Activated CD4-positive, alpha-beta T cell treated with anti-CD3 and anti-CD28 coated beads, Interleukin-2, amount 50 U/mL, for 48 hours (primary cell): ENCODE data around the gene TTLL5.
A peak's percentile ranks its signal among the peaks of the same experiment; 100 is the strongest.

Source experiments
- DNase-seq, 2 experiments: peaks; one replicate each; pipeline ENCODE4 v3.0.0-alpha.2; 2020

Gene TTLL5, protein sequence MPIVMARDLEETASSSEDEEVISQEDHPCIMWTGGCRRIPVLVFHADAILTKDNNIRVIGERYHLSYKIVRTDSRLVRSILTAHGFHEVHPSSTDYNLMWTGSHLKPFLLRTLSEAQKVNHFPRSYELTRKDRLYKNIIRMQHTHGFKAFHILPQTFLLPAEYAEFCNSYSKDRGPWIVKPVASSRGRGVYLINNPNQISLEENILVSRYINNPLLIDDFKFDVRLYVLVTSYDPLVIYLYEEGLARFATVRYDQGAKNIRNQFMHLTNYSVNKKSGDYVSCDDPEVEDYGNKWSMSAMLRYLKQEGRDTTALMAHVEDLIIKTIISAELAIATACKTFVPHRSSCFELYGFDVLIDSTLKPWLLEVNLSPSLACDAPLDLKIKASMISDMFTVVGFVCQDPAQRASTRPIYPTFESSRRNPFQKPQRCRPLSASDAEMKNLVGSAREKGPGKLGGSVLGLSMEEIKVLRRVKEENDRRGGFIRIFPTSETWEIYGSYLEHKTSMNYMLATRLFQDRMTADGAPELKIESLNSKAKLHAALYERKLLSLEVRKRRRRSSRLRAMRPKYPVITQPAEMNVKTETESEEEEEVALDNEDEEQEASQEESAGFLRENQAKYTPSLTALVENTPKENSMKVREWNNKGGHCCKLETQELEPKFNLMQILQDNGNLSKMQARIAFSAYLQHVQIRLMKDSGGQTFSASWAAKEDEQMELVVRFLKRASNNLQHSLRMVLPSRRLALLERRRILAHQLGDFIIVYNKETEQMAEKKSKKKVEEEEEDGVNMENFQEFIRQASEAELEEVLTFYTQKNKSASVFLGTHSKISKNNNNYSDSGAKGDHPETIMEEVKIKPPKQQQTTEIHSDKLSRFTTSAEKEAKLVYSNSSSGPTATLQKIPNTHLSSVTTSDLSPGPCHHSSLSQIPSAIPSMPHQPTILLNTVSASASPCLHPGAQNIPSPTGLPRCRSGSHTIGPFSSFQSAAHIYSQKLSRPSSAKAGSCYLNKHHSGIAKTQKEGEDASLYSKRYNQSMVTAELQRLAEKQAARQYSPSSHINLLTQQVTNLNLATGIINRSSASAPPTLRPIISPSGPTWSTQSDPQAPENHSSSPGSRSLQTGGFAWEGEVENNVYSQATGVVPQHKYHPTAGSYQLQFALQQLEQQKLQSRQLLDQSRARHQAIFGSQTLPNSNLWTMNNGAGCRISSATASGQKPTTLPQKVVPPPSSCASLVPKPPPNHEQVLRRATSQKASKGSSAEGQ (N-terminal part only)

DNA sequence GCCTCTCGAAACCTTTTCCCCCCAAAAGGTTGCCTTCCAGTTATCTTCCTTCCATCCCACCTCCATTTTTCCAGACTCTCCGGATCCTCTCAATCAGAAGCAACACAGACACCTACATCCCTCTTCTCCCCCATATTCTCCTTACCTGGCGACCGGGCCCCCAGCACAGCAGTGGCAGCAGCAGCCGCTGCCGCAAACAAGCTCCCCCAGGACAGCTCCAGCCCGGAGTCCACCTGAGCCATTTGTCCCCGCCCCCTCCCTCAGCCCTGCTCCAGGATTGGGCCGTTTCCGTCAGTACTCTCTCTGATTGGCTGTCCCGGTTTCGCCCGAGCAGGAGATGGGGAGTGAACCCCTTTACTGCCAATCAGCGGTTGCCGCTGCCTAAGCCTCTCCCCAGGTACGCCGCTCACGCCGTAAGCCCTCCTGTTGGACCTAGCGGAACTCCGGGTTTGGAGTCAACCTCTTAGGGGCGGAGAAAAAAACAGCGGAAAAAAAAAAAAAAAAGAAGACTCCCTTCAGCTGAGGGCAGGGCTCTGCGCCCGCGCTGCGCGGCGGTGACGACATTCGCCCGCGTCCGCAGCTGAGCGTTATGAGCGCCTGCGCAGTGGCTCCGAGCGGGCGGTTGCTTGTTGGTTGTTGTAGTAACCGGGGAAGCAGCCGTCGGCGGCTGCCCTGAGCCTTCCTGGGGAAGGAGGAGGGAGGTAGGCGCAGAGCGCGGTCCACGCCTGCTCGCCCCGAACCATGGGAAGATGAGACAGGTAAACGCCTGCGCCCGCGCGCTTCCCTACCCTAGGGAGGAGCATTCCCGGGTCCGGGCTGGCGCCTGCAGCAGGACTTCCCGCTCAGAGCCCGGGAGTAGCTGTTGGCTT is at the start of gene TTLL5, which contains the start of gene ERG28:
Gene TTLL5 (plus strand): TSS at position 617 of the 869 bp plus-strand sequence. CDS start 1,904 bp downstream, outside the sequence.
Gene ERG28 (minus strand): TSS at position 247 of the 869 bp plus-strand sequence. CDS start 3,374 bp downstream, outside the sequence.
- peak; percentile 95 to 96 for DNase-seq

- DNase-seq, result no peak
Observed at GRCh38 chr14:75612157-75612556, 48.9 kb upstream of the TTLL5 start.

GRCh38 chr14:75614179-75614578 is 46.9 kb upstream of the TTLL5 start:
- DNase-seq, result no peak

DNA sequence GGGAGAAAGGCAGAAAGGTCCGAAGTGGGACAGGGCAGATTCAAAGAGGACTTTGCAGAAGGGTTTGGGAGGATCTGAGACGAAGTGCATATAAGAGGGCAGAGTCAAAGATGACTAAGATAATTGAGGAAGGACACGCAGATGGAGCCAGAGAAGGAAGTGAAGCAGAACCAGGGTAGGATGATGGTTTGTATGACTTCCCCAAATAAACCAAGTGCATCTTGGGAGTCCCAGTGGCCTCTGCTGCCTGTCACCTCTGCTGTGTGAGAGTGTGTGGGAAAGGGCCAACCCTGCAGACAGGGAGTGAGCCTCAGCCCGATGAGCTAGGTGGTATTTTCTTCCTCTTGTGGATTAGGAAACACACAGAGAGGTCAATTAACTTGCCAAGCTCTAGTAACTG is 45.8 kb upstream of the TTLL5 start:
- DNase-seq, result no peak

DNA sequence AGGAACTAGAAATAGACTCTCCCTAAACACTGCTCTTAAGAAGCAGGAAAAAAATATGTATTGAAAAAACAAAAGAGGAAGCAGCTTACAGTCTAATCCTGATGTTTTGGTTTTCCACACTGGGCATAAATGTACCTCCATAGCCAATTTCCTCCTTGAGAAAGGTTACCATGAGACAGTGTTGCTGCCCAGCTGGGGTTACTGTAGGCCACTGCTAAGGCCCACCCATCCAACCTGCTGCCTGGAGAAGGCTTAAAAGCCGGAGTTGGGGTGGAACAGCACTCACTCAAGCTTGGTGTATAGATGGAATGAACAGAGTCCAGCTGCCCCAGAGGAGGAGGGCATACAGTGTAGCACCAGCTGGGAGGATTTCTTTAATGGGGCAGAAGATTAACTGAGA is 41.5 kb upstream of the TTLL5 start:
- DNase-seq, result no peak

DNA sequence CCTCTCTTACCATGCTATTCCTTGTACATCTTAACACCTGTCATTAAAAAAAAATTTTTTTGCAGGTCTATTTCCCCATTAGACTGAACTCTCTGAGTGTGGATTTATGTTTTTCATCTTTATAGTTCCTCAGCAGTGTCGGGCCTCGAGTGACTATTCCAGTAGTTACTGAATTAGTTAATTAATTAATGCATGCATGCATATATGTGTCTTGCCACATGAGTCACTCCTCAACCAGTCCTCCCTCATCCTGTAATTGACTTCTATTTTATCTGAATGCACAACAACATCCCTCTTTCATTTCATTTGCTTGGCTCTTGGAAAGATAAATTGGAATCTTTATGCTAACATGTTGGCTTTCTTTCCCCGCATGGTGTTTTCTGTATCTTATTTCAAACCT is 36.0 kb upstream of the TTLL5 start:
- no peak for DNase-seq

GRCh38 chr14:75626396-75626795 is 34.6 kb upstream of the TTLL5 start:
- no peak for DNase-seq

DNA sequence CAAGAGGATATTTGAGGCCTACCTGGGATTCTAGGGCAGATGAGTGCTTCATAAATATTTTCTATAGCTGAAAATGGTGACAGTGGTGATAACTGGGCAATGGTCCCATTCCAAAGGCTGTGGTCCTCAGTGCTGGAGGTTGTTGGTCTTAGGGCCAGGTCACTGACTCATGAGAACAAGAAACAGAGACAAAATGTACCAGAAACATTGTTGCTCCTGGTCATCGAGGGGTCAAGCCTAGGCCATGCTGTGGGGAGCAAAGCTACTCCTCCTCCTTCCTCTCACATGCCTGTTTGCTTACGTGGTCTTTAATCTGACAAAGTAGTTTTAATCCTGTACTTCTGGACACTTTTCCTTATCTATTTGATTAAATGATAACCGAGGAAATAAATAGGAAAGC is 34.2 kb upstream of the TTLL5 start:
- DNase-seq, result no peak

GRCh38 chr14:75627406-75627805 is 33.6 kb upstream of the TTLL5 start:
- no peak for DNase-seq

DNA sequence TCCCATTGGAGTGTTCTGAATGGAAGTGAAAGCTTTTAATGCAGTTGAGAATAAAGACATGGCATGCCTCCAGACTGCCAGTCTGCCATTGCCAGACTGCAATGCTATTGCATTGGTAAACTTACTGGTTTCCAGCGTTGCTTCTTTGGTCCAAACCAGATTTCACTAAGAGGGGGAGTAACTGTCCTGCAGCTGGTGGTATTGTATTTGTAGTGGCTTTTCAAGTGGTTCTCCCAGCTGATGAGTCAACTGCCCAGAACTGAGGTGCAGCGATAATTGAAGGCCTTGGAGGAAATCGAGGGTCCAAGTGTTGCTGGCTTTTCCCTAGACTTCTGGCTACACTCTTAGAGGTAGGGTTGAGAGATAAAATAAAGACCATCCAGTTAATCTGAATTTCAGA is 32.2 kb upstream of the TTLL5 start:
- no peak for DNase-seq

DNA sequence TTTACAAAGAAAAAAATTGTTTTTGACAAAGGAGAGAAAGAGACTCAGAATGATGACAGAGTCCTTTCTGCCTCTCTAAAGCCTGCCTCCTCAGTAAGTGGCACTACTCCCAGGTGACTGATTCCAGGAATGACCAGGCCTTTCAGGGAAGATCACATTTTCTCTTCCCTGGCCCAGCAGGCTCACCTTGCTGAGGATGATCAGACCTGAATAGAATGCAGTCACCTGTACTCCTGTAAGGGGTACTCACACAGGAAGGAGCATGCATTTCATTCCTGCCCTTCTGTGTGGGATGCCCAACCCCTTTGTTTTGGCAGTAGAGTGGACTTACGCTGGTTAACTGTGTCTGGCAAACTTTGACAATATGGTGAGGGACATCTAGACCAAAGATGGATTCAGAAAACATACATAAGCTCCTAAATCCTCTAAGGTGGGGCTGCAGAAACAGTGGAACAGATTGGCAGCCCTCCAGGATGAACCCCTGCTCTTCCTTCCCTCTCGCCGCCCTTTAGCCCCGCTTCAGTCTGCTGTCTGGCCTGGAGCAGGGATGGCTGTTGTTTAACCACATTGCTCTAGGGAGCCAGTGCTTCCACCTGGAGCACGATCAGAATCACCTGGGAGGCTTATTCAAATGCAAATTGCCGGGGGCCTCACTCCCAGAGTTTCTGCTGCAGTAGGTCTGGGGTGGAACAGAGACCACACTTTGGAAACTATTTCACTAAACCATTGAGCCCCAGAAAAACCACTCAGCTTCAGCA is 30.2 kb upstream of the TTLL5 start:
- no peak for DNase-seq

DNA sequence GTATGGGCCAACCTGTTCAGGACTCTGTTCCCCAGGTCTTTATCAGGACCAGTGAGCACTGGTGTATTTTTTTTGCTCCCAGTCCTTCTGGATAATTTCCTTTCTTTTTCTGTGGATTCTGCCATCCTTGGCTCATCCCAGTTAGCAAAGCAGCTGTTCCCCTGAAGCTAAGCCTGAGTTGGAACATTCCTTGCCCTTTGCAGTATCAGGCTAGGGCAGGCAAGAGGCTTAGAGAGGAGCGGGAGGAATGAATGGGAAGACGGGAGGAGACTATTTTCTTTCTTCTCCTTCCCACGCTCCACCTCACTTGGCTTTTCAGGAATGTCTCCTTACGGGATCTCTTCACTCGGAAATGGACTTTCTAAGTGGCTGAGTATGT is 29.6 kb upstream of the TTLL5 start:
- DNase-seq, result no peak

- no peak for DNase-seq
Observed at GRCh38 chr14:75634848-75635247, 26.2 kb upstream of the TTLL5 start.

DNA sequence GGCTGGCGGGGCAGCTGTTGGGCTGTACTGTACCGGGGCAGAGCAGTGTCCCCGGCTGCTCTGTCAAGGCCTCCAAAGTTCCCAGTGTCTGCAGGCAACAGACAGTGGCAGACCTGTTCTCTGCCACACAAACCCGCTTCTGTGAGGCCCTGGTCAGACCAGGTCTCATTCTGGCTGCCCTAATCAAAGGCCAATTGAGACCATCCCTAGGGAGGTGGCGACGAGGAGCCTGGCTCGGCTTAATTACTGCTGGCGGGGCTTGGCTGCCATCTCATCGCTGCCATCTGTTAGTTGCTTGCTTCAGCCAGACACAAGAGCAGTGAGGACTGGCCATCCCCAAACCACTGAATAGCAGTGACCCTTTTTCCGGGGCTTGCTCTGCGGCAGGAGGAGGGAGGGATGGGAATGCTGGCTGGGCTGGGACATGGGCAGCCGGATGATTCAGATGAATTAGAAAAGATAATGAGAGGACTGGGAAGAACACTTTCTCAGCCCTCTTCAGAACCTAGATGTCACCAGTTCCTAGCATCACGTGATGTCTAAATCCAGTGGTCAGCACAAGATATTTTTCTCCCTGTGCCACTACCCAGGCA is 24.9 kb upstream of the TTLL5 start:
- DNase-seq, result no peak

DNA sequence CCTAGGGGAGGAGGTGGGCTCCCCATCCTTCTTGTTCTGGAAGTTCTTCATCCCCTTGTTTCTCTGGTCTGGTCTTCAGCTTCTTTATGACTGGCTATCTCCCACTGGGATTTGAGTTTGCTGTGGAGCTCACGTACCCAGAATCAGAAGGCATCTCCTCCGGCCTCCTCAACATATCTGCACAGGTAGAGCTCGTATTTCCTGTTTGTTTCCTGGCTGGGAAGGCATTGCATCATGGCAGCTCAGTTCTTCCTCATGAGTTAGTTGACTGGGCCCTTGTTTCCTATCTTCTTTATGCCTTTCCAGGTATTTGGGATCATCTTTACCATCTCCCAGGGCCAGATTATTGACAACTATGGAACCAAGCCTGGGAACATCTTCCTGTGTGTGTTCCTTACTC is 20.2 kb upstream of the TTLL5 start:
- DNase-seq, result no peak

GRCh38 chr14:75643985-75644384 is 17.1 kb upstream of the TTLL5 start:
- DNase-seq, result no peak

- DNase-seq, result no peak
Observed at GRCh38 chr14:75645056-75645455, 16.0 kb upstream of the TTLL5 start.

GRCh38 chr14:75646762-75647161 is 14.3 kb upstream of the TTLL5 start:
- no peak for DNase-seq

- DNase-seq, result no peak
Observed at GRCh38 chr14:75647640-75648039, 13.4 kb upstream of the TTLL5 start.

DNA sequence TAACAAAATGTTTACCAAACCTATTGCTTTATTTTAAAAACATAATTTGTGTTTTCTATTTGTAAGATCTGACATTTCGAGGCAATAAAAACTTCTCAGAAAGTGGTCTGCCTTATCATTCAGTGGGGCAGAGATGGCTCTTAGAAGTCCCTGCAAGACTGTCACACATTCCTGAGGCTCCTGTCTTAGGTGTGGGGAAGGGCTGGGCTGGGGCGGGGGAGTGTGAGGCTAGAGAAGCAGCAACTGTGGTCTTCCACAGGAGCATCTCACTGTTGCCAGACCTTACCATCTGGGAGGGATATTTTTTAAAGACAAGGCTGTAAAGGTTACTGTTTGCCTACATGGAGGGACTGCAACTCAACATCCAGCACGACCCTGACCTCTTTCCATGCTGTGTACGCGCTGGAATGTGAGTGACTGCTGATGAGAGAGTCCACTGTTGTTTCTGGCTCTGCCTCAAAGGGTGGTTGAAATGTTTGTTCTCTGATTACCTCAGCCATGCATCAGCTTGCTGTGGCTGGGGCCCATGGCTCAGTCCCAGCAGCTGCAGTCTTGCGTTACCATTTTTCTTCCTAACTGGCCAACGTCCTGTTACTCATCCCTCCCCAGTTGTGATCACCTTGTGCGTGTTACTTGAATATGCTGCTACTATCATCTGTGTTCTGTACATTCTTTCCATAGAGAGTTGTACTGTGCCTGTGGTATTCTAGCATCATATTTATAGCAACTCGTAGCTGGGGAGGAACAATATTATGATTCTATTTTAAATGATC is 12.8 kb upstream of the TTLL5 start:
- DNase-seq, result no peak
